Uterus (tissue), 4 donors: Measurements from ENCODE around the gene TRIM44. TPM values are rescaled to one million over a fixed set of nuclear protein-coding genes. Genes with fewer than 3 reads are reported as not detected.
"Not testable (repeated sequence)": the region's sequence is repeated elsewhere in the genome, so short reads cannot be mapped to it uniquely, and the experiment has no call there.

Experiments
- DNase-seq, 2 donors: peaks; one replicate each; pipeline ENCODE4 v3.0.0-alpha.2; 2019 to 2020
- H3K27ac ChIP-seq, 2 donors: fragments of 200-600 bp; sonication (generic); 1 replicate in 1 of 2; 2 replicates in 1 of 2; pipeline ENCODE4 v1.5.1; 2016 to 2018
- H3K27me3 ChIP-seq, 2 donors: fragments of 200-600 bp; sonication (generic); one replicate each; pipeline ENCODE4 v1.5.1; 2018 to 2019; ENCODE audit warnings: control low read depth in 1 of 2
- H3K36me3 ChIP-seq, 2 donors: fragments of 200-600 bp; sonication (generic); one replicate each; pipeline ENCODE4 v1.5.1; 2019; ENCODE audit warnings: control low read depth in 1 of 2
- H3K4me1 ChIP-seq, 2 donors: fragments of 200-600 bp; sonication (generic); one replicate each; pipeline ENCODE4 v1.5.1; 2018 to 2019; ENCODE audit warnings: control low read depth in 1 of 2
- H3K4me3 ChIP-seq, 2 donors: fragments of 200-600 bp; sonication (generic); 1 replicate in 1 of 2; 2 replicates in 1 of 2; pipeline ENCODE4 v1.5.1; 2018 to 2019; ENCODE audit warnings: mild to moderate bottlenecking in 1 of 2
- H3K9me3 ChIP-seq, 2 donors: fragments of 200-600 bp; sonication (generic); one replicate each; pipeline ENCODE4 v1.5.1; 2019; ENCODE audit warnings: control low read depth in 1 of 2
- POLR2A ChIP-seq, 2 donors: fragments of 450-650 bp; IDR thresholded peaks; one replicate each; pipeline ENCODE4 v1.6.1; 2016; ENCODE audit warnings: antibody characterized with exemption in 2 of 2, mild to moderate bottlenecking in 1 of 2, moderate library complexity in 1 of 2
- intact Hi-C: fragments of 100-400 bp; cut with DNase I; formaldehyde crosslinking; loops from one replicate; pipeline ENCODE4 v1.15.1; 2023; ENCODE audit warnings: low total_unique reads
- total RNA-seq, 4 donors: library from RNA; depleted of rRNA in 3 of 4; stranded (reverse); fragments of >200 nt in 3 of 4; gene quantifications; one replicate each; pipeline versions ENCODE4 v1.1.0 to v1.2.4, GENCODE V29; 2014 to 2023
- TF ChIP-seq, protein P1 (sequence below), 4 experiments: fragments of 200-600 bp in 2 of 4; fragments of 450-650 bp in 2 of 4; sonication (generic) in 2 of 4; IDR thresholded peaks; one replicate each; pipeline ENCODE4 v1.5.1; 2016 to 2019; ENCODE audit warnings: antibody characterized with exemption in 4 of 4, mild to moderate bottlenecking in 2 of 4, moderate library complexity in 1 of 4
- donor health status: DM: yes; HTN: yes; CAD: no.

TRIM44 gene
- total RNA-seq, 4 donors from 2014 or later = 16.1 to 65.3 (median 40.4) TPM

DNA sequence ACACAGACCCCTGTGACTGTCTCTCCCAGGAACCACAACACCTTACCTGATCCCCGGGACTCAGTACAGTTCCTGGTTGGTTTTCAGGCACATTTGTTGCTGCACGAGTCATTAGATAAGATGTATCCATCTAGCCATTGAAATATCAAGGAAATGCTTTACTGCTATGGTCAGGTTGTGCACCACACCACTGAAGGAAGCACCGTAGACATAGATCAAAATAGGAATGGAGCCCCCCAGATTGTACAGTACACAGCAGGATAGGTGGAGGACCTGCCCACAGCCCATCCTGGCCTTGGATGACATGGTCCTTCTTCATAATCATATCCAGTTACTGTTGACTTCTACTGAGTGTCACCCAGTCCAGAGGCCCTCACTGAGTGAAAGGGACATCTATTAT, 195.3 kb downstream of the TRIM44 start:
- Histone ChIP-seq H3K27me3 (no peaks in the 10 kb centered on the region), H3K4me3 (no peak overlapping the region), H3K9me3 (no peaks in the 10 kb centered on the region), H3K27ac (no peak overlapping the region), H3K36me3 (no peaks in the 10 kb centered on the region), H3K4me1 (no peaks in the 10 kb centered on the region)
- TF ChIP-seq, protein P1, sequence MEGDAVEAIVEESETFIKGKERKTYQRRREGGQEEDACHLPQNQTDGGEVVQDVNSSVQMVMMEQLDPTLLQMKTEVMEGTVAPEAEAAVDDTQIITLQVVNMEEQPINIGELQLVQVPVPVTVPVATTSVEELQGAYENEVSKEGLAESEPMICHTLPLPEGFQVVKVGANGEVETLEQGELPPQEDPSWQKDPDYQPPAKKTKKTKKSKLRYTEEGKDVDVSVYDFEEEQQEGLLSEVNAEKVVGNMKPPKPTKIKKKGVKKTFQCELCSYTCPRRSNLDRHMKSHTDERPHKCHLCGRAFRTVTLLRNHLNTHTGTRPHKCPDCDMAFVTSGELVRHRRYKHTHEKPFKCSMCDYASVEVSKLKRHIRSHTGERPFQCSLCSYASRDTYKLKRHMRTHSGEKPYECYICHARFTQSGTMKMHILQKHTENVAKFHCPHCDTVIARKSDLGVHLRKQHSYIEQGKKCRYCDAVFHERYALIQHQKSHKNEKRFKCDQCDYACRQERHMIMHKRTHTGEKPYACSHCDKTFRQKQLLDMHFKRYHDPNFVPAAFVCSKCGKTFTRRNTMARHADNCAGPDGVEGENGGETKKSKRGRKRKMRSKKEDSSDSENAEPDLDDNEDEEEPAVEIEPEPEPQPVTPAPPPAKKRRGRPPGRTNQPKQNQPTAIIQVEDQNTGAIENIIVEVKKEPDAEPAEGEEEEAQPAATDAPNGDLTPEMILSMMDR (IDR thresholded peaks at IDR 0.05) = no peak
- no peak for TF ChIP-seq POLR2A (IDR thresholded peaks at IDR 0.05)
- intact Hi-C loops = no loop called here
- DNase-seq = no peak

DNA sequence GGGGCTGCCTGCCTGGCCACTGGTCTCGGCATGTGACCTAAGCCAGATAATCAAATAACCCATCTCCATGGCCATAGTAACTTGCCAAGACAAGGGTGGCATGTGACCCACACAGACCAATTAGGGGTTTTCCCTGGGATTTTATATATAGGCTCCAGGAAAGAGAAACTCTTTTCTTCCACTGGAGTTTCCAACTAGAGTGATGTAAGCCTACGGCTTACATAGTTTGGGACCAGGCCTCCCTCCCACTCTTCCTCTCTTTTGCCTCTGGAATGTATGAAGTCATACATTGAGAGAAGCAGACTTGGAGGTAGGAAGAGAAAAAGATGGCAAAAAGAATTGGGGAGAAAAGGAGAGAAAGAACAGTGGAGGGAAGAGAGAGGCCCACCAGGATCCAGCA, 196.7 kb downstream of the TRIM44 start:
- intact Hi-C loops = no loop called here
- DNase-seq = no peak
- Histone ChIP-seq H3K9me3 (no peaks in the 10 kb centered on the region), H3K27me3 (no peaks in the 10 kb centered on the region), H3K4me1 (no peaks in the 10 kb centered on the region), H3K27ac (no peak overlapping the region), H3K36me3 (no peaks in the 10 kb centered on the region), H3K4me3 (no peak overlapping the region)
- TF ChIP-seq, protein P1 (IDR thresholded peaks at IDR 0.05) = no peak
- no peak for TF ChIP-seq POLR2A (IDR thresholded peaks at IDR 0.05)

DNA sequence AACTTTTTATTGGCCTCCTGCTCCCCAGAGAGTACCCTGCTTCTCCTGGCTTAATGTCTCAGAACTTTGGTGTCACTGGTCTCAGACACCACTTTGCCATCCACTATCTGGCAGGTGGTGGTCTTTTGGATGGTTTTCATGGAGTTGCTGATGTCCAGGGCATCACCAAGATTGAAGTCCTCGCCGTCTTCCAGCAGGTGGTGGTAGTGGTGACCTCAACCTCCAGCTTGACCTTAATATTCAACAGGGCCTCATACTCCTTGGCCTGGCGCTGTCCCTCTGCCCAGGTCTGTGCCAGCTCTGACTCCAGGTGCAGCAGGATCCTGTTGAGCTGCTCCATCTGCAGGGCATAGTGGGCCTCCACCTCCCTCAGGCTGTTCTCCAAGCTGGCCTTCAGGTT, 197.6 kb downstream of the TRIM44 start:
- H3K27me3 ChIP-seq, intact Hi-C loops, H3K4me1 ChIP-seq, H3K36me3 ChIP-seq, H3K9me3 ChIP-seq, H3K27ac ChIP-seq, DNase-seq, H3K4me3 ChIP-seq: not testable (repeated sequence)

DNA sequence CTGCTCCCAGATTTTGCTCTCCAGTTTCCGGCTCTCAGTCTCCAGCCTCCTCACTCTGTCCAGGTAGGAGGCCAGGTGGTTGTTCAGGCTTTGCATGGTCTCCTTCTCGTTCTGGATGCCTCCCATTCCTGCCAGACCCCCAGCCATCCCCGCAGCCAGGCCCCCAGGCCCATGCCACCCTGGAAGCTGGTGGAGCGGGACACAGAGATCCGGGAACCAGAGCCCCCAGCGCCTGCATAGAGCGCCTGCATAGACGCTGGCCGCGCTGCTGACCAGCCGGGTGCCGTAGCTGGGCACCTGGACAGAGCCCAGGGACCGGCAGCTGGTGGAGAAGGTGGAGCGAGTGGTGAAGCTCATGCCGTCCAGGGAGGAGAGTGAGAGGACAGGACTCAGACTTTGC, 198.6 kb downstream of the TRIM44 start:
- no peak overlapping the region for H3K4me3 ChIP-seq
- H3K36me3 ChIP-seq = no peaks in the 10 kb centered on the region
- no peak for DNase-seq
- no peaks in the 10 kb centered on the region for H3K4me1 ChIP-seq
- no peak overlapping the region for H3K27ac ChIP-seq
- TF ChIP-seq, protein P1 (IDR thresholded peaks at IDR 0.05) = no peak
- intact Hi-C loops = no loop called here
- H3K27me3 ChIP-seq = no peaks in the 10 kb centered on the region
- no peaks in the 10 kb centered on the region for H3K9me3 ChIP-seq

DNA sequence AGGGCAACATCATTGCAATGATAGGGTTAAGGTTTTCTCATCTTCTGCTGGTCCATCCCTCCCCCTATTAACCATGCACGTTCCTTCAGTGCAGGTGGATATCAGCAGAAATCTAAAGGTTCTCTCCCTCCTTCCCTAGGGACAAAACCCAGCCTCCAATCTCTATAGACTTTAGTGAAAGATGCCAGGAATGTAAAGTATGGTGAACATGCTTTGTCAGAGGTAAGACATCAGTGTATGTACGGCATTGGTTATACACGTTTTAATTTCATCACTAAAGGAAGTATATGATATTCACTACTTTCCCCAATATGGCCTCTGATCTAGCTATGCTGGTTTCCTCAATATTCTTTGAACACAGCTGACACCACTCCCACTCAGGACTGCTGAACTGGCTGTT, 200.1 kb downstream of the TRIM44 start:
- DNase-seq = no peak
- Histone ChIP-seq H3K27me3 (no peaks in the 10 kb centered on the region), H3K4me1 (no peaks in the 10 kb centered on the region), H3K36me3 (no peaks in the 10 kb centered on the region), H3K4me3 (no peak overlapping the region), H3K9me3 (no peaks in the 10 kb centered on the region), H3K27ac (no peak overlapping the region)
- intact Hi-C loops = no loop called here
- no peak for TF ChIP-seq POLR2A (IDR thresholded peaks at IDR 0.05)
- TF ChIP-seq, protein P1 (IDR thresholded peaks at IDR 0.05) = no peak

DNA sequence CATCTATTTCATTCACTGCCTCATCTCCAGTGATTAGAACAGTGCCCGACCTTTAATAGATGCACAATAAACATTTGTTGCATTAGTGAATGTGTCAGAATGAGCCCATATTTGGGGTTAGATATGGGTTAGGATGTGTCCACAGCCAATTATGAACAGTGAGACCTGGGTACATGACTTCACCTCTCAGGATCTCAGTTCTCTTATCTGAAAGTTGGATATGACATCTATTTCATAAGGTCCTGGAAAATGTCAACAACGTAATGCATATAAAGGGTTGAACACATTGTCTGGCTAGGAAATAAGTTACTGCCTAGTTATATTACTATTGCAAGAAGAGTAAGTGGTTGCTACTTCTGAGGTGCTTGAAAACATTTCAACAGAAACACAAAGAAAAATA, 201.6 kb downstream of the TRIM44 start:
- TF ChIP-seq, protein P1 (IDR thresholded peaks at IDR 0.05) = no peak
- TF ChIP-seq POLR2A (IDR thresholded peaks at IDR 0.05) = no peak
- H3K4me1 ChIP-seq = no peaks in the 10 kb centered on the region
- no peak overlapping the region for H3K27ac ChIP-seq
- H3K4me3 ChIP-seq = no peak overlapping the region
- peaks cover 0 to 5% of the 10 kb centered on the region in 2 donors for H3K9me3 ChIP-seq
- no peak for DNase-seq
- intact Hi-C loops = no loop called here
- no peaks in the 10 kb centered on the region for H3K36me3 ChIP-seq
- no peaks in the 10 kb centered on the region for H3K27me3 ChIP-seq
